NCI-H2196 treated with DMSO at 0.1 percent for 48 hours (cell line): ENCODE results near the gene S100A14.

Experiments used
- DNase-seq: peaks from one replicate; lab custom pipeline; 2025; ENCODE audit not compliant: unreplicated experiment; lab: John Stamatoyannopoulos, UW

S100A14 gene

GRCh38 chr1:153616917-153617311 is 789 bp upstream of the S100A14 start:
- DNase-seq = no peak

- DNase-seq = no peak
These were observed 719 bp downstream of the S100A14 start for GRCh38 chr1:153615406-153615805.

- no peak for DNase-seq
These were observed 1.2 kb downstream of the S100A14 start for GRCh38 chr1:153614906-153615305.

- no peak for DNase-seq
These were observed 1.8 kb downstream of the S100A14 start for GRCh38 chr1:153614189-153614900.

- no peak for DNase-seq
These were observed 2.7 kb downstream of the S100A14 start for GRCh38 chr1:153613406-153613805.

- no peak for DNase-seq
These were observed 3.3 kb downstream of the S100A14 start, which contains the start of gene S100A16 for GRCh38 chr1:153612755-153613331. Gene S100A16, minus strand, starts transcription at chr1:153613137. Its CDS starts 4,986 bp downstream, at chr1:153608151.

- DNase-seq = no peak
These were observed 3.9 kb downstream of the S100A14 start for GRCh38 chr1:153612111-153612754.

GRCh38 chr1:153611356-153611755 is 4.8 kb downstream of the S100A14 start:
- DNase-seq = no peak

GRCh38 chr1:153610811-153611301 is 5.3 kb downstream of the S100A14 start:
- DNase-seq = no peak

- DNase-seq = no peak
These were observed 5.8 kb downstream of the S100A14 start for GRCh38 chr1:153610334-153610733.

- no peak for DNase-seq
These were observed 6.6 kb downstream of the S100A14 start for GRCh38 chr1:153609585-153609907.

- no peak for DNase-seq
These were observed 7.2 kb downstream of the S100A14 start for GRCh38 chr1:153608742-153609584.

GRCh38 chr1:153608089-153608682 is 7.9 kb downstream of the S100A14 start:
- DNase-seq = no peak

GRCh38 chr1:153607381-153607780 is 8.7 kb downstream of the S100A14 start:
- no peak for DNase-seq

GRCh38 chr1:153606194-153606593 is 9.9 kb downstream of the S100A14 start:
- no peak for DNase-seq

- no peak for DNase-seq
These were observed 13.4 kb downstream of the S100A14 start for GRCh38 chr1:153602749-153603148.

GRCh38 chr1:153599847-153600246 is 16.3 kb downstream of the S100A14 start:
- DNase-seq = no peak

GRCh38 chr1:153598309-153599172 is 17.6 kb downstream of the S100A14 start:
- no peak for DNase-seq

- DNase-seq = no peak
These were observed 18.9 kb downstream of the S100A14 start for GRCh38 chr1:153597206-153597605.

GRCh38 chr1:153592748-153593147 is 23.4 kb downstream of the S100A14 start:
- DNase-seq = no peak
